NAMALWA (cell line): Measurements from ENCODE around the gene SGCA.

Experiments used
- DNase-seq: peaks from one replicate; pipeline ENCODE4 v3.0.0-alpha.2; 2015; ENCODE audit warnings: low spot score

The SGCA gene

GRCh38 chr17:50209472-50210239, 43.9 kb downstream of the SGCA start:
- no peak for DNase-seq

GRCh38 chr17:50210240-50211225, 44.7 kb downstream of the SGCA start:
- no peak for DNase-seq

- DNase-seq = no peak
These were observed 45.7 kb downstream of the SGCA start for GRCh38 chr17:50211249-50212120.

- DNase-seq = no peak
These were observed 46.5 kb downstream of the SGCA start for GRCh38 chr17:50212121-50212843.

- peak; percentile 24 for DNase-seq
These were observed 47.5 kb downstream of the SGCA start for GRCh38 chr17:50213026-50214022.

- no peak for DNase-seq
These were observed 49.4 kb downstream of the SGCA start for GRCh38 chr17:50214976-50215760.

- no peak for DNase-seq
These were observed 51.8 kb downstream of the SGCA start for GRCh38 chr17:50217591-50217990.

GRCh38 chr17:50218071-50218759, 52.4 kb downstream of the SGCA start:
- DNase-seq = no peak

- DNase-seq = no peak
These were observed 53.0 kb downstream of the SGCA start for GRCh38 chr17:50218771-50219315.

- no peak for DNase-seq
These were observed 53.5 kb downstream of the SGCA start for GRCh38 chr17:50219342-50219741.

GRCh38 chr17:50219939-50220465, 54.2 kb downstream of the SGCA start:
- no peak for DNase-seq

- no peak for DNase-seq
These were observed 55.0 kb downstream of the SGCA start for GRCh38 chr17:50220811-50221210.

GRCh38 chr17:50221266-50221863, 55.6 kb downstream of the SGCA start:
- no peak for DNase-seq

- DNase-seq = no peak
These were observed 56.2 kb downstream of the SGCA start for GRCh38 chr17:50221864-50222545.

- no peak for DNase-seq
These were observed 57.1 kb downstream of the SGCA start for GRCh38 chr17:50222922-50223321.
